ACC112 (cell line): ENCODE results near the gene CSDE1.

ENCODE experiments used
- H2AFZ ChIP-seq: fragments of 200-600 bp; sonication (generic); one replicate; pipeline ENCODE4 v1.6.0; 2017; ENCODE audit warnings: antibody characterized with exemption, low read length; ENCODE audit not compliant: unreplicated experiment
- H3K27ac ChIP-seq: fragments of 200-600 bp; sonication (generic); 2 replicates; pipeline ENCODE4 v1.5.1; 2014; ENCODE audit warnings: low read depth, mild to moderate bottlenecking, antibody characterized with exemption, low read length, moderate library complexity
- H3K27me3 ChIP-seq: fragments of 200-600 bp; sonication (generic); 2 replicates; pipeline ENCODE4 v1.6.1; 2014; ENCODE audit warnings: mild to moderate bottlenecking, antibody characterized with exemption, low read length, moderate library complexity, mixed read lengths; ENCODE audit not compliant: insufficient read depth
- H3K36me3 ChIP-seq: fragments of 200-600 bp; sonication (generic); 2 replicates; pipeline ENCODE4 v1.6.1; 2016; ENCODE audit warnings: mild to moderate bottlenecking, antibody characterized with exemption, low read length, moderate library complexity, mixed read lengths; ENCODE audit not compliant: insufficient read depth
- H3K4me1 ChIP-seq: fragments of 200-600 bp; sonication (generic); one replicate; pipeline ENCODE4 v1.6.1; 2016; ENCODE audit warnings: low read length, mixed read lengths; ENCODE audit not compliant: insufficient read depth, unreplicated experiment, control insufficient read depth
- H3K4me3 ChIP-seq: fragments of 200-600 bp; sonication (generic); 2 replicates; pipeline ENCODE4 v1.5.1; 2014; ENCODE audit warnings: mild to moderate bottlenecking, low read depth, low read length
- H3K79me2 ChIP-seq: fragments of 200-600 bp; sonication (generic); one replicate; pipeline ENCODE4 v1.6.0; 2016; ENCODE audit warnings: low read length; ENCODE audit not compliant: control insufficient read depth, unreplicated experiment, insufficient read depth

CSDE1 gene

DNA sequence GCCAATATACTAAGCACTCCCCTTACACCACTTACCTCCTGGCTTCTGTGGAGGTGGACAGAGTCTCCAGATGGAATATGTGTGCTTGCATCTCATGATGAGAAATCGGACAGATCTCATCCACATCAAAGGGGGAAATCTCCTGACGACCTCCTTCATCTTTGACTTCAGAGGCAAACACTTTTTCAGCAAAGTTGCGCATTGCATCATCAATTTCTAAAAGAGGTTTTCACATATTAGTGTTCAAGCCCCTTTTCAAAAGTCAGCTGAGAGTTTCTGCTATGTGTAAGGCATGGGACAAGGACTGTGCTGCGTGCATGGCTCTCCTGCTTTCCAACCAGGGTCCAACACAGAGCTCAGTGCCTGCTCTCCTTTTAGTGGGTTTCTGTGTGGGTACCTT is 69.3 kb downstream of the CSDE1 start:
- Histone ChIP-seq H3K27me3 (peaks cover 73% of the 10 kb centered on the region), H3K4me1 (no peaks in the 10 kb centered on the region), H3K27ac (no peak overlapping the region), H2AFZ (no peak overlapping the region), H3K36me3 (no peaks in the 10 kb centered on the region), H3K4me3 (no peak overlapping the region), H3K79me2 (no peaks in the 10 kb centered on the region)

DNA sequence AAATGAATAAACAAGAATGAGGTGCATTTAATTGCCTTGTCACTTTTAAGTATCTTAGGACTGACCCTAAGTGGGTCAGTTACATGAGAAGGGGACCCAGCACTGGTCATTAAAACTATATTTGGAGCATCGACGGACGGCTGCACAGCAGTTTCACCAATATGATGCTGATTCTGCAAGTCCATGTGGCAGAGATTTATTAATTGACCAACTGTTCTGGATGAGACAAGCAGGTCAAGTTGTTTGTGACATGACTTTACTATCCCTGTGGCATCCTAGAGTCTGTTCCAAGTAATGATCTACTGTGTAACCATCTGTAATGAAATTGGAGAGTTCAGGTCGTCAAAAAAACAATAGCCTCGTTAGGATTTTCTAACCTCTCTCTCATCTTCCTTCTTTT is 71.9 kb downstream of the CSDE1 start:
- H2AFZ ChIP-seq: no peak overlapping the region
- H3K79me2 ChIP-seq: no peaks in the 10 kb centered on the region
- no peak overlapping the region for H3K27ac ChIP-seq
- H3K4me3 ChIP-seq: no peak overlapping the region
- H3K4me1 ChIP-seq: no peaks in the 10 kb centered on the region
- peaks cover 73% of the 10 kb centered on the region for H3K27me3 ChIP-seq
- no peaks in the 10 kb centered on the region for H3K36me3 ChIP-seq

DNA sequence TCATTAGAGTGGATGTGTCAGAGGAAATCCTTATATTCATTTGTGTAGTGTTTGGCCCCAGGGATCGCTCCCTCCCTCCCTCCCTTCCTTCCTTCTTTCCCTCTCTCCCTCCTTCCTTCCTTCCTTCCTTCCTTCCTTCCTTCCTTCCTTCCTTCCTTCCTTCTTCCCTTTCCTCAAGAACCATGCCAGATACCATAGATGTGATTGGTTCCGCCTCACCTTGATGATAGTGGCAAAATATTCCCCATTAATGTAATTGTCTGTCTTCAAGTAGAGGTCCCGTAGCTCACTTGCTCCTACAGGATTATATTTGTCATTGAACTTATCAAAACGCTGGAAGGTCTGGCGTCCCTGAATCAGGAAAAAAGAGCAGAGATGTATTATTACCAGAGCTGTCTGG is 80.1 kb downstream of the CSDE1 start:
- H3K36me3 ChIP-seq: no peaks in the 10 kb centered on the region
- no peaks in the 10 kb centered on the region for H3K4me1 ChIP-seq
- peaks cover 61% of the 10 kb centered on the region for H3K27me3 ChIP-seq
- H3K27ac ChIP-seq: no peak overlapping the region
- no peaks in the 10 kb centered on the region for H3K79me2 ChIP-seq
- H2AFZ ChIP-seq: no peak overlapping the region
- H3K4me3 ChIP-seq: no peak overlapping the region

DNA sequence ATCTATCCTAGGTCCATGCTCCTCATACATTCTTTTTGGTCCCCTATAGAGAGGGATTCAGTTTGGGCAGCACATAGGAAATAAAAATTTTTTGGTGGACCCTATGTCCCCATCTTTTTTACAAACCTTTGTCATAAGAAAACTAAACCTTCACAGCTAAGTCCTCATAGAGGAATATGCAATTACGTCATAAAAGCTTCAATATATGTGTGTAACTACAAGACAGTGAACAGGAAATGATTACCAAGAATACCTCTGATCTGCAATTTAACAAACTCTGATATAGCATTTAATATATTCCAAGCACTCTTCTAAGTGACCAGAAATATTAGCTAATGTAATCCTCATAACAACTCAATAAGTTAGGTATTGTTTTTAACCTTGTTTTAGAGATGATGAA is 81.7 kb downstream of the CSDE1 start:
- H3K36me3 ChIP-seq: no peaks in the 10 kb centered on the region
- H2AFZ ChIP-seq: no peak overlapping the region
- H3K4me1 ChIP-seq: no peaks in the 10 kb centered on the region
- H3K27ac ChIP-seq: no peak overlapping the region
- no peak overlapping the region for H3K4me3 ChIP-seq
- no peaks in the 10 kb centered on the region for H3K79me2 ChIP-seq
- peaks cover 61% of the 10 kb centered on the region for H3K27me3 ChIP-seq

DNA sequence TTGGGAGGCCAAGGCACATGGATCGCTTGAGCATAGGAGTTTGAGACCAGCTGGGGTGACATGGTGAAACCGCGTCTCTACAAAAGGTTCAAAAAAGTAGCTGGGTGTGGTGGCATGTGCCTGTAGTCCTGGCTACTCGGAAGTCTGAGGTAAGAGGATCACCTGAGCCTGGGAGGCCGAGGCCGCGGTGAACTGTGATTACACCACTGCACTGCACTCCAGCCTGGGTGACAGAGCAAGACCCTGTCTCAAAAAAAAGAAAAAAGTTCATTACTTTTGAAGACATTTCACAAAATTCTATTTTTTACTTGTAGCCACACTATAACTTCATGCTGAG is 85.9 kb downstream of the CSDE1 start:
- Histone ChIP-seq H3K27me3 (peaks cover 28% of the 10 kb centered on the region), H3K36me3 (no peaks in the 10 kb centered on the region), H2AFZ (no peak overlapping the region), H3K4me3 (no peak overlapping the region), H3K79me2 (no peaks in the 10 kb centered on the region), H3K4me1 (peaks cover 4% of the 10 kb centered on the region), H3K27ac (no peak overlapping the region)

DNA sequence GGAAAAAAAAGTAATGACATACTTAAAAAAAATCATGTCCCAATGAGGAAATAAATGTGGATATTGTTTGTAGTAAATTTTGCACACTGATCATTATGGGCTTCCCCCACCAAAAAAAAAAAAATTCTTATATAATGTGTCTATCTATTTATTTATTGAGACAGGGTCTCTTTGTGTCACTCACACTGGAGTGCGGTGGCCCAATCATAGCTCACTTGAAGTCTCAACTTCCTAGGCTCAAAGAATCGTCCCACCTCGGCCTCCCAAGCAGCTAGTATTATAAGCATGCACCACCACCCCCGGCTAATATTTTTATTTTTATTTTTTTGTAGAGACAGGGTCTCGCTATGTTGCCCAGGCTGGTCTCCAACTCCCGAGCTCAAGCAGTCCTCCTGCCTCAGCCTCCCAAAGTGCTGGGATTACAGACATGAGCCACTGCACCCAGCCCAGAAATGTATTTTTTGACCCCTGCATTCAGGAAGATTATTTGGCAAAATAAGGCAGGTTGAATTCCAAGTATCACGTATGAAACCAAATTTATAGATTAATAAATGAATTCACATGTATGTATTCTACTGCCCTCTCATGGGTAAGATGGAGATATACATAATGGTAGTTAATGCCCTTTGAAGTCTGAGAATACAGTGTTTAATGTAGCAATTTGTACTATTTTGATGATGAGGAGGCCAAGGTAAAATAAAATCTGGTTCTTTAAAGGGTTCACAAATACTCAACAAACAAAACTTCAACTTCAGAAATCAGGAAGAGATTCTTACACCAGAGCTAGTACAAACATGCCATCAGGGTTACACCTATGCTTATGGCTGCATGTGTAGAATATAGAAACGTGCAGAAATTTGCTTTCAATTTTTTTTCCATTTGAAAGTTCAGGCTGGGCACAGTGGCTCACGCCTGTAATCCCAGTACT is 86.5 kb downstream of the CSDE1 start:
- no peak overlapping the region for H3K4me3 ChIP-seq
- H3K36me3 ChIP-seq: no peaks in the 10 kb centered on the region
- H3K27me3 ChIP-seq: peaks cover 21% of the 10 kb centered on the region
- H3K4me1 ChIP-seq: peaks cover 4% of the 10 kb centered on the region
- H3K79me2 ChIP-seq: no peaks in the 10 kb centered on the region
- H2AFZ ChIP-seq: no peak overlapping the region
- H3K27ac ChIP-seq: no peak overlapping the region

DNA sequence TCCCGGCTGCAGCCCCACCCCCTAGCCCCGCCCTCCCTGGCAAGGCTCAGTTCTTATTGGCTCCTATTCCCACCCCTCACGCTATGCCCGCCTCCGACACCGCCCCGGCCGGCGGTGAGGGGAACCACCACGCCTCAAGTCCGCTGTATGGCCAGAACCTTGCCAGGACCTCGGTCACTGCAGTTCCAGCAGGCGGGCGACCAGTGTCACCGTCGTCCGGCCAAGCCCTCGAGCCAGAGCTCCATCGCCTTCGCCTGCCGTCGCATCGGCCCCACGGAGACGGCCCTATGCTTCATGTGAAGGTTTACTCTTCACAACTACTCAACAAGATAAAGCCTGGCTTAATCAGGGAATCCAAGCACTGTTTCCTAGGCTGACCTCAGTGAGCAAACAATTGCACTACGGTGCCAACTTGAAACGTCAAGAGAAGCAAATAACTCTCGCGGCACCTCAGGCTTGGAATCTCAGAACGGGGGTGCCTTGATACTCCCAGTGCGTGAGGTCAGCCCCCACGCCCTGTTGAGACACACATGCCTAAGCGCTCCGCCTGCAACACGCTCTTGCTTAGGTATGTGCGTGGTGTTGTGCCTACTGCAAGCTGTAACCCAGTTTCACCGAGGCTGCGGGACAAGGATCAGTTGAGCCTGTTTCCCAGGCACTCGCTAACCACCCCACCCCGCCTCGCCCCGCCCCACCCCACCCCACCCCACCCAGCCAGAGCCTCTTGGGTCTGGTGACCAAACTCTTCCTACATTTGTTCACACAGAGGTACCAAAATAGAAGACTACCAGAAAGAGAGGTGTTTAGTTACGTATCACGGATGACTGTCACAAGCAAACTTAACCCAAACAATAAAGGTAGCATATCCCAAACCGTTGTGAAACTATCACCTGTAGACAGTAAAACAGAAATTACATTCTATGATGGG is 87.4 kb downstream of the CSDE1 start:
- peaks cover 12% of the 10 kb centered on the region for H3K27me3 ChIP-seq
- H2AFZ ChIP-seq: peak overlapping the region; percentile 88
- peak overlapping the region; percentile 58; the same call in 1 of the 2 replicates for H3K27ac ChIP-seq
- no peaks in the 10 kb centered on the region for H3K36me3 ChIP-seq
- H3K4me1 ChIP-seq: peaks cover 4% of the 10 kb centered on the region
- peak overlapping the region; percentile 84 for H3K4me3 ChIP-seq
- H3K79me2 ChIP-seq: no peaks in the 10 kb centered on the region

DNA sequence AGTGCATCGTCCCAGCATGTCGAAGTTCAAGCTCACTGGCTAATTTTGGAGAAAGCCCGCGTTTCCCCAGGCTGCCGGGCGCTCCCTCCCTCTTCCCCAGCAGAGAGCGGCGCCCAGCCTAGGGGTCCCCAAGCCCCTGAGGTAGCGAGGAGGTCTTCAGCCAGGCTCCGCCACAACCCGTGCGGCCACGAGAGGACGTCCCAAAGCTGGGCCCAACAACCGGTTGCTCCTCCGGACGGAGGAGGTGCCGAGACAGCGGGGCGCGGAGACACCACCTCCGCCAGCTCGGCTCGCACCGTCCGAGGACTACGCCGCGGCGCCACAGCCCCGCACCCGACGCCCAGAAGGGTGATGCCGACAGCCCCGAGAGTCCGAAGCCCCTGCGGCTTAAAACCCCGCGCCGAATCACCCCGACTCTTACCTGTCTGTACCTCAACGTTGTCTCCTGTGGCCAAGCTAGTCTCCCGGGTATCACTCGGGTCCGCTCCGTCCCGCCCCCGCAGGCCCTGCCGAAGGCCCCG is 88.2 kb downstream of the CSDE1 start, which contains the start of gene DENND2C:
Gene DENND2C, minus strand, starts transcription at position 488 of the 521 bp plus-strand sequence. CDS start 44,065 bp downstream, outside the sequence.
- Histone ChIP-seq H3K27ac (peak within 1 kb of the TSS; percentile 58; the same call in 1 of the 2 replicates), H3K4me1 (peaks cover 4% of the 10 kb centered on the region), H3K79me2 (no peaks in the 10 kb centered on the region), H3K27me3 (peaks cover 5% of the 10 kb centered on the region), H3K4me3 (peak within 1 kb of the TSS; percentile 84), H2AFZ (peak within 1 kb of the TSS; percentile 88), H3K36me3 (no peaks in the 10 kb centered on the region)

DNA sequence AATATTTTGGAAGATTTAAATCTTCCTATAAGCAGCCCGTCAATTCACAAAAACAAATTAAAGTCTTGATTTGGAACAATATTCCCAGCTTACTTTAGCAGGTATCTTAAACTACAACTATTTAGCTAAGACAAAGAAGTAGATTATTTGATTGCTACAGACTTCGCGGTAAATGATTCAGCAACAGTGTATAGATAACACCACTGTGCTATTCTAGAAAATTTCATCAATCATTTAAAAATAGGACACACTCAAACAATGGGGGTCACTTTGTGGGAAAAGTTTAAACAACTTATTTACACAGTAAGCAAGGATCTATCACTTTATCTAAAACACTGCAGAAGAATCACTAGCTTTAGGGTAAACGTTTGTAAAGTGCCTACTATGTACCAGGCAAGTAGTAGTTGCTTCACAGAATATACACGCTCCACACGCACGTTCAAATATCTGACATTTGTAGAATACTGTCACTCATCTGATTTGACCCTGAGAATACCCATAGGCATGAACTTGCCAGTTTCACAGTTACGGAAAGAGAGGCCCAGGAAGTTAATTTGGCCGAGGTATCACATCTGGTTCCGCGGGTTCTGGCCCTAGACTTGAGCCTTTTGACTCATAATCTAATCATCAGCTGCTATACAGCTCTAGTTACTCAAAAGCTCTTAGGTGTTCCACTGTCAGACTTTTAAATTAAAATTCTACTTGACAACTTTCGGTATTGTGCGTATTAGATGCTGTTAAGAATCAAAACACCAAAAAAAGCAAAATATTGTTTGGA is 88.8 kb downstream of the CSDE1 start:
- Histone ChIP-seq H2AFZ (peak overlapping the region; percentile 75), H3K4me3 (peak overlapping the region; percentile 84), H3K79me2 (no peaks in the 10 kb centered on the region), H3K36me3 (no peaks in the 10 kb centered on the region), H3K4me1 (peaks cover 4% of the 10 kb centered on the region), H3K27ac (no peak overlapping the region), H3K27me3 (no peaks in the 10 kb centered on the region)

DNA sequence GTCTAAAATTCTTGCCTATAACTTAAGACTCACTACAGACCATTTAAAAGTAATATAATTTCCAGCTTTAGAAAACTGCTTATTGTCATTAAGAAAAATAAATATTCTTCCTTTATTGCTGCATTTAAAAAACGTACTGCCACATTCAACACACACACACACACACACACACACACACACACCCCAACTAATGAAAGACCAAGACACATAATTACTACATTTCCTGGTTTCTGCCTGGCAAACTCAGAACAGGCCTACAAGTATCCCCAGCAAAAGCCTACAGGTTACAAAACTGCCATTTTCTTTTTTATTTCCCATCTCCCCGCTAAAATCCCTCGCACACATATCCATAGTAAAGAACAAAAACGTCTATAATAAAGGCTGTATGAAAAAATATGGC is 89.4 kb downstream of the CSDE1 start:
- H3K36me3 ChIP-seq: no peaks in the 10 kb centered on the region
- H2AFZ ChIP-seq: no peak overlapping the region
- peaks cover 4% of the 10 kb centered on the region for H3K4me1 ChIP-seq
- H3K4me3 ChIP-seq: no peak overlapping the region
- H3K27ac ChIP-seq: no peak overlapping the region
- no peaks in the 10 kb centered on the region for H3K79me2 ChIP-seq
- no peaks in the 10 kb centered on the region for H3K27me3 ChIP-seq
